ENCODE results near the gene SEC61A1. TPM values are rescaled to one million over a fixed set of nuclear protein-coding genes. Genes with fewer than 3 reads are reported as not detected.
A peak's percentile ranks its signal among the peaks of the same experiment; 100 is the strongest.

The SEC61A1 gene
- total RNA-seq, 1 donor from 2014 or later, result 183 TPM

GRCh38 chr3:128072454-128073184 lies 20.4 kb downstream of the SEC61A1 start:
- DNase-seq, result peak; percentile 55
- no peak for ATAC-seq
- no peak for TF ChIP-seq CTCF (IDR thresholded peaks at IDR 0.05)
- Histone ChIP-seq H3K27ac (no peak overlapping the region), H3K9me3 (no peaks in the 10 kb centered on the region), H3K36me3 (peaks cover 55% of the 10 kb centered on the region), H3K4me1 (peaks cover 23% of the 10 kb centered on the region), H3K4me3 (no peak overlapping the region), H3K27me3 (no peaks in the 10 kb centered on the region)
- intact Hi-C loops (cut with DNase I), result no loop called here

- no peaks in the 10 kb centered on the region for H3K9me3 ChIP-seq
- peaks cover 26% of the 10 kb centered on the region for H3K4me1 ChIP-seq
- TF ChIP-seq CTCF (IDR thresholded peaks at IDR 0.05), result no peak
- H3K36me3 ChIP-seq, result peaks cover 48% of the 10 kb centered on the region
- ATAC-seq, result no peak
- H3K4me3 ChIP-seq, result no peak overlapping the region
- H3K27me3 ChIP-seq, result no peaks in the 10 kb centered on the region
- intact Hi-C loops (cut with DNase I), result no loop called here
- peak; percentile 52 for DNase-seq
- no peak overlapping the region for H3K27ac ChIP-seq
These were observed 21.0 kb downstream of the SEC61A1 start for GRCh38 chr3:128073185-128073725.

GRCh38 chr3:128073807-128074206 lies 21.6 kb downstream of the SEC61A1 start:
- ATAC-seq, result no peak
- Histone ChIP-seq H3K27ac (no peak overlapping the region), H3K9me3 (no peaks in the 10 kb centered on the region), H3K36me3 (peaks cover 43% of the 10 kb centered on the region), H3K4me3 (no peak overlapping the region), H3K4me1 (peaks cover 26% of the 10 kb centered on the region), H3K27me3 (no peaks in the 10 kb centered on the region)
- no peak for TF ChIP-seq CTCF (IDR thresholded peaks at IDR 0.05)
- intact Hi-C loops (cut with DNase I), result no loop called here
- DNase-seq, result no peak

GRCh38 chr3:128074851-128075521 lies 22.7 kb downstream of the SEC61A1 start:
- TF ChIP-seq CTCF (IDR thresholded peaks at IDR 0.05), result no peak
- no peaks in the 10 kb centered on the region for H3K27me3 ChIP-seq
- peaks cover 26% of the 10 kb centered on the region for H3K4me1 ChIP-seq
- peak; percentile 8 for ATAC-seq
- peak overlapping the region; percentile 58 for H3K27ac ChIP-seq
- peak overlapping the region; percentile 51 for H3K4me3 ChIP-seq
- DNase-seq, result no peak
- intact Hi-C loops (cut with DNase I), result no loop called here
- H3K9me3 ChIP-seq, result no peaks in the 10 kb centered on the region
- peaks cover 31% of the 10 kb centered on the region for H3K36me3 ChIP-seq

- DNase-seq (peak; percentile 95), ATAC-seq (peak; percentile 96)
- TF ChIP-seq CTCF (IDR thresholded peaks at IDR 0.05), result peak; percentile 97
- Histone ChIP-seq H3K27ac (peak overlapping the region; percentile 58), H3K9me3 (no peaks in the 10 kb centered on the region), H3K4me3 (peak overlapping the region; percentile 51), H3K4me1 (peaks cover 26% of the 10 kb centered on the region), H3K27me3 (no peaks in the 10 kb centered on the region), H3K36me3 (peaks cover 23% of the 10 kb centered on the region)
- intact Hi-C loops (cut with DNase I), result no loop called here
These were observed 23.6 kb downstream of the SEC61A1 start for GRCh38 chr3:128075522-128076482.

Measured in upper lobe of right lung (tissue), 1 donor.